GM12864 (cell line): ENCODE data around the gene C22orf15.

Source experiments
- DNase-seq: peaks from one replicate; pipeline ENCODE4 v3.0.0-alpha.2; 2011; ENCODE audit warnings: low read depth
- H3K4me3 ChIP-seq: 2 replicates; pipeline ENCODE4 v1.5.1; 2011; ENCODE audit warnings: mild to moderate bottlenecking, low read depth, low read length, control low read depth
- TF ChIP-seq, protein P1 (sequence below): IDR thresholded peaks from 2 replicates; pipeline ENCODE4 v1.5.1; 2011; ENCODE audit warnings: low read depth, mild to moderate bottlenecking, moderate library complexity, low read length, control low read depth, inconsistent platforms; ENCODE audit errors: missing control alignments

Gene C22orf15

DNA sequence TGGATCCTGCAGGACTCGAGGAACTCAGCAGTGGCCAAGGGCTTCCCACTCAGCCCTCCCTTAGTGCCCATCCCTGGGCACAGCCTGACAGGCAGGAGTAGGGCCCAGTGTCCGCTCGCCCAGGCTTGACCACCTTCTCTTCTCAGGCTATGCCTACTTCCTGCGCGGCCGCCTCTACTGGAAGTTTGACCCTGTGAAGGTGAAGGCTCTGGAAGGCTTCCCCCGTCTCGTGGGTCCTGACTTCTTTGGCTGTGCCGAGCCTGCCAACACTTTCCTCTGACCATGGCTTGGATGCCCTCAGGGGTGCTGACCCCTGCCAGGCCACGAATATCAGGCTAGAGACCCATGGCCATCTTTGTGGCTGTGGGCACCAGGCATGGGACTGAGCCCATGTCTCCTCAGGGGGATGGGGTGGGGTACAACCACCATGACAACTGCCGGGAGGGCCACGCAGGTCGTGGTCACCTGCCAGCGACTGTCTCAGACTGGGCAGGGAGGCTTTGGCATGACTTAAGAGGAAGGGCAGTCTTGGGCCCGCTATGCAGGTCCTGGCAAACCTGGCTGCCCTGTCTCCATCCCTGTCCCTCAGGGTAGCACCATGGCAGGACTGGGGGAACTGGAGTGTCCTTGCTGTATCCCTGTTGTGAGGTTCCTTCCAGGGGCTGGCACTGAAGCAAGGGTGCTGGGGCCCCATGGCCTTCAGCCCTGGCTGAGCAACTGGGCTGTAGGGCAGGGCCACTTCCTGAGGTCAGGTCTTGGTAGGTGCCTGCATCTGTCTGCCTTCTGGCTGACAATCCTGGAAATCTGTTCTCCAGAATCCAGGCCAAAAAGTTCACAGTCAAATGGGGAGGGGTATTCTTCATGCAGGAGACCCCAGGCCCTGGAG lies 20.7 kb downstream of the C22orf15 start:
- DNase-seq, result no peak
- H3K4me3 ChIP-seq, result no peak overlapping the region
- TF ChIP-seq, protein P1, sequence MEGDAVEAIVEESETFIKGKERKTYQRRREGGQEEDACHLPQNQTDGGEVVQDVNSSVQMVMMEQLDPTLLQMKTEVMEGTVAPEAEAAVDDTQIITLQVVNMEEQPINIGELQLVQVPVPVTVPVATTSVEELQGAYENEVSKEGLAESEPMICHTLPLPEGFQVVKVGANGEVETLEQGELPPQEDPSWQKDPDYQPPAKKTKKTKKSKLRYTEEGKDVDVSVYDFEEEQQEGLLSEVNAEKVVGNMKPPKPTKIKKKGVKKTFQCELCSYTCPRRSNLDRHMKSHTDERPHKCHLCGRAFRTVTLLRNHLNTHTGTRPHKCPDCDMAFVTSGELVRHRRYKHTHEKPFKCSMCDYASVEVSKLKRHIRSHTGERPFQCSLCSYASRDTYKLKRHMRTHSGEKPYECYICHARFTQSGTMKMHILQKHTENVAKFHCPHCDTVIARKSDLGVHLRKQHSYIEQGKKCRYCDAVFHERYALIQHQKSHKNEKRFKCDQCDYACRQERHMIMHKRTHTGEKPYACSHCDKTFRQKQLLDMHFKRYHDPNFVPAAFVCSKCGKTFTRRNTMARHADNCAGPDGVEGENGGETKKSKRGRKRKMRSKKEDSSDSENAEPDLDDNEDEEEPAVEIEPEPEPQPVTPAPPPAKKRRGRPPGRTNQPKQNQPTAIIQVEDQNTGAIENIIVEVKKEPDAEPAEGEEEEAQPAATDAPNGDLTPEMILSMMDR, result no peak

DNA sequence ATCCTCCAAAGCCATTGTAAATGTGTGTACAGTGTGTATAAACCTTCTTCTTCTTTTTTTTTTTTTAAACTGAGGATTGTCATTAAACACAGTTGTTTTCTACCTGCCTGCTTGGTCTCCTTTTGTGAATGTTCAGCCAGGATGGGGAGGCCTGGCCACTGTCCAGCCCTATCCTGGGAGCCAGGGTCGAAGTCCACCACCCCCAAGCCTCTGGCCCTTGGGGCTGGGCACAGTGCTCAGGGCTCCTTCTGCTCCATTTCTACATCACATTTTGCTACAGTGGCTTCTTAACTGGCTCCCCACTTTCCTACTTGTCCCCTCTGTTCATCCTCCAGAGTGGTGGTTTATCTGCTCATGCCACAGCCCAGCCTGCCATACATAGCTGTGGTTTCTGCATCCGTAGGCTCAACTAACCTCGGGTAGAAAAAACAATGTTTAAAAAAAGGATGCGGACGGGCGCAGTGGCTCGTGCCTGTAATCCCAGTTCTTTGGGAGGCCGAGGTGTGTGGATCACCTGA lies 21.5 kb downstream of the C22orf15 start:
- no peak for DNase-seq
- no peak overlapping the region for H3K4me3 ChIP-seq
- TF ChIP-seq, protein P1, result no peak

DNA sequence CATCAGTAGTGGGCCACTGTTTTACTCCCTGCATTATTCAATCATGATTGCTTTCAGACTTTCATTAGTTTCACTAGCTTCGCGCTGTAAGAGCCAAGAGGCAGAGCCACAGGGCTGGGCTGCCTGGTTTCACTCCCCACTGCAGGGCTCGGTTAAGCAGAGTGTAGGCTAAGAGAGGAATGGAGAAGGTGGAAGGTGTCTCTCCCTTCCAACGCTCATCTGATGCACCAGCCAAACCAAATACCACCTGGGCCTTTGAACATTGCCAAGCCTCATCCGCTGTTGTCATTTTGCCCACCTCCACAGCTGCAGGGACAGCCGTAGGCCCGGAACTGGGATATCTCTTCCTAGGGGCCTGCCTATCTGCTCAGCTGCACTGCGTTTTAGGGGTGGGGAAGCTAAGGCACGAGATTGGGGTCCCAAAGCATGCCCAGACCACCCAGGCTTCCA lies 23.5 kb downstream of the C22orf15 start:
- no peak for DNase-seq
- TF ChIP-seq, protein P1, result no peak
- peak overlapping the region; percentile 70 for H3K4me3 ChIP-seq

DNA sequence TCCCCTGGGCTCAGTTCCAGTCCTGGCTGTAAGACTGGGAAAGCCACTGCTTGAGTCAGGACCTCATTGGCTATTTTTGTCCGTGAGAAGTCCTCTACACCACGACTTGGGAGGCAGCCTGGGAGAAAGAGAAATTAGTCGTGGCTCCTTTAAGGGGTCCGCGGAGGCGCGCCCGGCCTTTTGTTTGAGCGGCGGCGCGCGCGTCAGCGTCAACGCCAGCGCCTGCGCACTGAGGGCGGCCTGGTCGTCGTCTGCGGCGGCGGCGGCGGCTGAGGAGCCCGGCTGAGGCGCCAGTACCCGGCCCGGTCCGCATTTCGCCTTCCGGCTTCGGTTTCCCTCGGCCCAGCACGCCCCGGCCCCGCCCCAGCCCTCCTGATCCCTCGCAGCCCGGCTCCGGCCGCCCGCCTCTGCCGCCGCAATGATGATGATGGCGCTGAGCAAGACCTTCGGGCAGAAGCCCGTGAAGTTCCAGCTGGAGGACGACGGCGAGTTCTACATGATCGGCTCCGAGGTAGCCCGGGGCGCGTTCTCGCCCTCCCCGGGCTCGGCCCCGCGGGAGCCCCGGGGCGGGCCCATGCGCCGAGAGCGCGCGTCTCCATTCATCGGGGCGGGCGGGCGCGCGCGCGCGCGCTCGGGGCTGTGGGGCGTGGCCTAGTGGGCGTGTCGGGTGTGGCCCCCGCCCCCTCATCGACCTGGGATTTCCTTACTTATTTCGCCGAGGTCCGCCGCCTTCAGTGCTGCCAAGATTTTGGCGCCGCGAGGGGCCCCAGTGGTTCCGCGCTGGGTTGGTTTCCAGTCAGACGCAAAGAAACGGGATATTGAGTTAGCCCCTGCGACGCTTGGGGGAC lies 24.2 kb downstream of the C22orf15 start, which contains the start of gene SMARCB1:
Gene SMARCB1 (plus strand): TSS at position 215 of the 848 bp plus-strand sequence. CDS start 204 bp downstream, at position 419.
- peak; percentile 53 for DNase-seq
- TF ChIP-seq, protein P1, result no peak
- H3K4me3 ChIP-seq, result peak within 1 kb of the TSS; percentile 70

DNA sequence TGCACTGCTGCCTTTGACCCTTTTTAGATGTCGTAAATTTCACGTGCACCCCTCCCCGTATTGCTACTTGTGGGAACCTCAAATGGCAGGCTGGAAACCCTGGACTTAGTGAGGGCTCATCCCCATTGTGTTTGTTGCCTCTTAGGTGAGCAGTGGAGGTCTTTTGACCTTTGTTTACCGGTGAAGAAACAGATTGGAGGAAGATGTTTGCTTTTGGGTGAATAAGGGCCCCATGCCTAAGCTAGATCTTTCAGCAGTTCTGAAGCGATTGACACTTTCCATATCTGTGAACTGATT lies 24.8 kb downstream of the C22orf15 start:
- DNase-seq, result no peak
- TF ChIP-seq, protein P1, result no peak
- H3K4me3 ChIP-seq, result peak overlapping the region; percentile 70

DNA sequence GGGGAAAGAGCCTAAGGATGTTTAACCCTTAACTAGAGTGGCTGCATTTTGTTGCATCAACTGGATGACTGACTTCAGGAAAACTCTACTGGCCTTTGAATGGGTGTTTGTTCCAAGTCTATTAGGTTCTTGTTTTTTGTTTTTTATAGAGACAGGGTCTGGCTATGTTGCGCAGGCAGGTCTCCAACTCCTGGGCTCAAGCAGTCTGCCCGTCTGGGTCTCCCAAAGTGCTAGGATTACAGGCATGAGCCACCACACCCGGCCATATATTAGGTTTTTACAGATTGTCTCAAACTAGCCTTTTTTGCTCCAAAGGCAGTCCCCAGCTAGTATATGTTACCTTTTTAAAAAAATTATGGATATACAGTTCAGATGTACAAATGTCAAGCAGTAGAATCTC lies 25.1 kb downstream of the C22orf15 start:
- peak overlapping the region; percentile 70 for H3K4me3 ChIP-seq
- DNase-seq, result no peak
- TF ChIP-seq, protein P1, result no peak
